ENCODE data around the gene ANKRD13B.

- 0 out of 2 replicates have a peak, but pooled peaks have one; percentile 31 for TF ChIP-seq GATA2 (IDR thresholded peaks at IDR 0.05; ENCODE audit: low read depth, low read length)
- no peak for TF ChIP-seq GATA3 (IDR thresholded peaks at IDR 0.05; ENCODE audit: low read depth, low read length)
Measured at GRCh38 chr17:29642171-29642611, 49.3 kb downstream of the ANKRD13B start.

Data from SH-SY5Y (cell line).